Activated CD4-positive, alpha-beta T cell treated with anti-CD3 and anti-CD28 coated beads, Interleukin-2, Interleukin-4, amounts not matched to agents 100 ng/mL and 50 ng/mL, durations not matched to agents 16 hours and 8 hours (primary cell): ENCODE measurements around the gene TLL1.

Experiments
- DNase-seq: peaks from one replicate; pipeline ENCODE4 v3.0.0-alpha.2; 2020; ENCODE audit warnings: low spot score

TLL1 gene

GRCh38 chr4:165872461-165873297, at the start of gene TLL1:
TSS of gene TLL1 (plus strand) at chr4:165873237. CDS start at chr4:165873905, 668 bp downstream.
- no peak for DNase-seq

GRCh38 chr4:165826166-165826565, 46.9 kb upstream of the TLL1 start:
- no peak for DNase-seq

GRCh38 chr4:165827018-165827417, 46.0 kb upstream of the TLL1 start:
- DNase-seq = no peak

GRCh38 chr4:165828928-165829327, 44.1 kb upstream of the TLL1 start:
- no peak for DNase-seq

- DNase-seq = no peak
Observed at GRCh38 chr4:165834116-165834515, 38.9 kb upstream of the TLL1 start.

GRCh38 chr4:165838575-165838974, 34.5 kb upstream of the TLL1 start:
- no peak for DNase-seq

- no peak for DNase-seq
Observed at GRCh38 chr4:165839615-165840333, 33.3 kb upstream of the TLL1 start.

GRCh38 chr4:165842684-165843083, 30.4 kb upstream of the TLL1 start:
- DNase-seq = no peak

GRCh38 chr4:165844161-165844560, 28.9 kb upstream of the TLL1 start:
- no peak for DNase-seq

- DNase-seq = no peak
Observed at GRCh38 chr4:165851256-165851655, 21.8 kb upstream of the TLL1 start.

- DNase-seq = no peak
Observed at GRCh38 chr4:165855191-165855590, 17.8 kb upstream of the TLL1 start.

- DNase-seq = no peak
Observed at GRCh38 chr4:165861363-165861762, 11.7 kb upstream of the TLL1 start.

GRCh38 chr4:165864271-165864670, 8.8 kb upstream of the TLL1 start:
- DNase-seq = no peak

- no peak for DNase-seq
Observed at GRCh38 chr4:165866019-165866650, 6.9 kb upstream of the TLL1 start.

- no peak for DNase-seq
Observed at GRCh38 chr4:165867961-165868360, 5.1 kb upstream of the TLL1 start.

GRCh38 chr4:165873298-165874071, 448 bp downstream of the TLL1 start:
- no peak for DNase-seq

- no peak for DNase-seq
Observed at GRCh38 chr4:165874072-165874790, 1.2 kb downstream of the TLL1 start.

- no peak for DNase-seq
Observed at GRCh38 chr4:165874791-165875371, 1.8 kb downstream of the TLL1 start.

- no peak for DNase-seq
Observed at GRCh38 chr4:165875446-165875845, 2.4 kb downstream of the TLL1 start.

- DNase-seq = no peak
Observed at GRCh38 chr4:165877286-165877685, 4.2 kb downstream of the TLL1 start.

- no peak for DNase-seq
Observed at GRCh38 chr4:165879641-165880040, 6.6 kb downstream of the TLL1 start.
